Neural cell (in vitro differentiated cells): ENCODE measurements around the gene ACTN2. TPM values are rescaled to one million over a fixed set of nuclear protein-coding genes. Genes with fewer than 3 reads are reported as not detected.

ENCODE experiments used
- H2AFZ ChIP-seq: fragments of 200-600, 300-800 bp; sonication (generic), shearing (Covaris generic); 2 replicates; pipeline ENCODE4 v1.6.0; 2014; ENCODE audit warnings: low read depth, mild to moderate bottlenecking, antibody characterized with exemption, low read length, moderate library complexity
- H3F3A ChIP-seq: fragments of 200-600 bp; shearing (Covaris generic); 2 replicates; pipeline ENCODE4 v1.6.1; 2016; ENCODE audit warnings: mild to moderate bottlenecking, moderate library complexity, mixed read lengths, antibody characterized with exemption, low read length; ENCODE audit not compliant: insufficient read depth, poor library complexity, severe bottlenecking
- H3K27ac ChIP-seq: fragments of 200-600, 300-800 bp; sonication (generic), shearing (Covaris generic); 2 replicates; pipeline ENCODE4 v1.5.1; 2014; ENCODE audit warnings: mild to moderate bottlenecking, low read length, moderate library complexity
- H3K27me3 ChIP-seq: fragments of 300-800, 200-600 bp; sonication (generic), shearing (Covaris generic); 2 replicates; pipeline ENCODE4 v1.6.0; 2014; ENCODE audit warnings: mild to moderate bottlenecking, low read depth, low read length, moderate library complexity; ENCODE audit not compliant: insufficient read depth
- H3K36me3 ChIP-seq: fragments of 300-800, 200-600 bp; sonication (generic), shearing (Covaris generic); 2 replicates; pipeline ENCODE4 v1.5.1; 2014; ENCODE audit warnings: mild to moderate bottlenecking, antibody characterized with exemption, low read length, moderate library complexity; ENCODE audit not compliant: insufficient read depth
- H3K4me2 ChIP-seq: fragments of 300-800, 200-600 bp; sonication (generic), shearing (Covaris generic); 2 replicates; pipeline ENCODE4 v1.6.0; 2014; ENCODE audit warnings: mild to moderate bottlenecking, low read length
- H3K4me3 ChIP-seq: fragments of 300-800, 200-600 bp; sonication (generic), shearing (Covaris generic); 2 replicates; pipeline ENCODE4 v1.5.1; 2014; ENCODE audit warnings: mild to moderate bottlenecking, low read length, moderate library complexity
- H3K79me2 ChIP-seq: fragments of 200-600 bp; shearing (Covaris generic); replicated peaks from 2 replicates; pipeline ENCODE4 v1.6.0; 2014; ENCODE audit warnings: mild to moderate bottlenecking, low read length, moderate library complexity; ENCODE audit not compliant: insufficient read depth
- H3K9ac ChIP-seq: fragments of 300-800, 200-600 bp; sonication (generic), shearing (Covaris generic); 2 replicates; pipeline ENCODE4 v1.6.1; 2016; ENCODE audit warnings: mild to moderate bottlenecking, low read length, mixed read lengths
- H3K9me2 ChIP-seq: fragments of 200-600 bp; shearing (Covaris generic); 2 replicates; pipeline ENCODE4 v1.6.1; 2016; ENCODE audit warnings: mild to moderate bottlenecking, low read length, mixed read lengths; ENCODE audit not compliant: insufficient read depth
- H3K9me3 ChIP-seq: fragments of 200-600, 300-800 bp; sonication (generic), shearing (Covaris generic); 2 replicates; pipeline ENCODE4 v1.6.1; 2016; ENCODE audit warnings: mild to moderate bottlenecking, mixed run types, low read length, moderate library complexity, mixed read lengths
- H4K20me1 ChIP-seq: fragments of 200-600 bp; shearing (Covaris generic); 2 replicates; pipeline ENCODE4 v1.6.1; 2016; ENCODE audit warnings: mild to moderate bottlenecking, mixed run types; ENCODE audit not compliant: insufficient read depth
- CTCF ChIP-seq: fragments of 450-650 bp; IDR thresholded peaks from 2 replicates; pipeline ENCODE4 v1.5.1; 2014; ENCODE audit warnings: antibody characterized with exemption, mild to moderate bottlenecking, moderate library complexity; ENCODE audit not compliant: poor library complexity, severe bottlenecking
- EP300 ChIP-seq: fragments of 450-650 bp; conservative IDR thresholded peaks from 2 replicates; pipeline ENCODE4 v1.6.1; 2014; ENCODE audit warnings: antibody characterized with exemption, mild to moderate bottlenecking, moderate library complexity; ENCODE audit not compliant: poor library complexity, severe bottlenecking
- EZH2 ChIP-seq: fragments of 200-600, 300-800 bp; shearing (Covaris generic), sonication (generic); IDR thresholded peaks from 2 replicates; pipeline ENCODE4 v1.6.1; 2014; ENCODE audit warnings: antibody characterized with exemption, low read length, borderline replicate concordance, mild to moderate bottlenecking; ENCODE audit not compliant: insufficient read depth, poor library complexity, severe bottlenecking
- MXI1 ChIP-seq: fragments of 450-650 bp; conservative IDR thresholded peaks from 2 replicates; pipeline ENCODE4 v1.6.1; 2014; ENCODE audit warnings: antibody characterized with exemption, mild to moderate bottlenecking; ENCODE audit not compliant: poor library complexity, severe bottlenecking
- POLR2AphosphoS5 ChIP-seq: IDR thresholded peaks from 2 replicates; pipeline ENCODE4 v1.6.1; 2012
- RAD21 ChIP-seq: fragments of 450-650 bp; conservative IDR thresholded peaks from 2 replicates; pipeline ENCODE4 v1.6.1; 2014; ENCODE audit warnings: antibody characterized with exemption, mild to moderate bottlenecking, moderate library complexity
- REST ChIP-seq: IDR thresholded peaks from 2 replicates; pipeline ENCODE4 v1.6.1; 2012; ENCODE audit warnings: borderline replicate concordance
- SMC3 ChIP-seq: fragments of 450-650 bp; conservative IDR thresholded peaks from 2 replicates; pipeline ENCODE4 v1.6.1; 2014; ENCODE audit warnings: antibody characterized with exemption, mild to moderate bottlenecking, moderate library complexity; ENCODE audit not compliant: poor library complexity
- TAF1 ChIP-seq: IDR thresholded peaks from 2 replicates; pipeline ENCODE4 v1.6.1; 2012; ENCODE audit warnings: low read depth
- polyA plus RNA-seq: library from polyadenylated mRNA; depleted of rRNA; stranded (reverse); fragments of >200 nt; gene quantifications from 2 replicates; pipeline ENCODE4 v1.2.3, GENCODE V29; 2014

Gene ACTN2
- polyA plus RNA-seq, 1 donor from 2014 or later, result 6.1 TPM

- H4K20me1 ChIP-seq, result no peaks in the 10 kb centered on the region
- H3K9me3 ChIP-seq, result no peaks in the 10 kb centered on the region
- H3K27ac ChIP-seq, result no peak overlapping the region
- H3K9me2 ChIP-seq, result no peaks in the 10 kb centered on the region
- H3K79me2 ChIP-seq, result no peaks in the 10 kb centered on the region
- no peak for TF ChIP-seq EZH2
- no peak for TF ChIP-seq EP300
- TF ChIP-seq CTCF, result no peak
- TF ChIP-seq RAD21, result no peak
- TF ChIP-seq TAF1, result no peak
- no peaks in the 10 kb centered on the region for H3F3A ChIP-seq
- no peak overlapping the region for H2AFZ ChIP-seq
- no peaks in the 10 kb centered on the region for H3K36me3 ChIP-seq
- H3K9ac ChIP-seq, result no peak overlapping the region
- H3K4me2 ChIP-seq, result no peak overlapping the region
- no peak overlapping the region for H3K4me3 ChIP-seq
- no peaks in the 10 kb centered on the region for H3K27me3 ChIP-seq
Measured at GRCh38 chr1:236724506-236724905, 38.2 kb downstream of the ACTN2 start.

GRCh38 chr1:236725668-236726067 is 39.4 kb downstream of the ACTN2 start:
- Histone ChIP-seq H3K9ac (no peak overlapping the region), H3K27ac (no peak overlapping the region), H3K4me3 (no peak overlapping the region), H3K9me2 (no peaks in the 10 kb centered on the region), H3K79me2 (no peaks in the 10 kb centered on the region), H4K20me1 (no peaks in the 10 kb centered on the region), H3K9me3 (no peaks in the 10 kb centered on the region), H3F3A (no peaks in the 10 kb centered on the region), H3K4me2 (no peak overlapping the region), H3K27me3 (no peaks in the 10 kb centered on the region), H3K36me3 (no peaks in the 10 kb centered on the region), H2AFZ (no peak overlapping the region)
- no peak for TF ChIP-seq EP300
- TF ChIP-seq TAF1, result no peak
- no peak for TF ChIP-seq POLR2AphosphoS5
- TF ChIP-seq SMC3, result no peak
- TF ChIP-seq MXI1, result no peak
- no peak for TF ChIP-seq RAD21
- TF ChIP-seq CTCF, result no peak
- TF ChIP-seq EZH2, result no peak
- TF ChIP-seq REST, result no peak
